Activated CD4-positive, alpha-beta memory T cell treated with anti-CD3 and anti-CD28 coated beads, Interleukin-2, amount 10 ng/mL, durations not matched to agents 7 days and 5 days (primary cell): ENCODE measurements around the gene NBEAL1. TPM values are rescaled to one million over a fixed set of nuclear protein-coding genes. Genes with fewer than 3 reads are reported as not detected.
"Not testable (repeated sequence)": the region's sequence is repeated elsewhere in the genome, so short reads cannot be mapped to it uniquely, and the experiment has no call there.

ENCODE experiments used
- CTCF ChIA-PET: fragments of 350-600 bp; sonication (Branson Sonifier 250); formaldehyde crosslinking; loops from one replicate; lab custom pipeline; 2021; ENCODE audit warnings: antibody characterized with exemption, inconsistent platforms; lab: Charles Lee
- POLR2A ChIA-PET: fragments of 350-600 bp; sonication (Branson Sonifier 250); formaldehyde crosslinking; loops from one replicate; lab custom pipeline; 2021; ENCODE audit warnings: antibody characterized with exemption; lab: Charles Lee
- DNase-seq: peaks from one replicate; pipeline ENCODE4 v3.0.0-alpha.2; 2020
- H3K27ac Mint-ChIP-seq: one replicate; pipeline ENCODE4 v1.8.0; 2021; ENCODE audit warnings: mild to moderate bottlenecking, mixed read lengths
- H3K27me3 Mint-ChIP-seq: one replicate; pipeline ENCODE4 v1.8.0; 2021; ENCODE audit warnings: mixed read lengths
- H3K36me3 Mint-ChIP-seq: one replicate; pipeline ENCODE4 v1.8.0; 2021; ENCODE audit warnings: low read depth, mixed read lengths
- H3K4me1 Mint-ChIP-seq: one replicate; pipeline ENCODE4 v1.8.0; 2021; ENCODE audit warnings: mixed read lengths
- H3K4me3 Mint-ChIP-seq: one replicate; pipeline ENCODE4 v1.8.0; 2021; ENCODE audit warnings: mild to moderate bottlenecking, mixed read lengths
- H3K9me3 Mint-ChIP-seq: one replicate; pipeline ENCODE4 v1.8.0; 2021; ENCODE audit warnings: mixed read lengths
- total RNA-seq, 2 experiments: library from RNA; stranded (reverse); gene quantifications; one replicate each; pipeline ENCODE4 v1.2.3, GENCODE V29; 2021

Gene NBEAL1
- 10 to 100 TPM; 11.6 to 13.3 TPM for total RNA-seq

DNA sequence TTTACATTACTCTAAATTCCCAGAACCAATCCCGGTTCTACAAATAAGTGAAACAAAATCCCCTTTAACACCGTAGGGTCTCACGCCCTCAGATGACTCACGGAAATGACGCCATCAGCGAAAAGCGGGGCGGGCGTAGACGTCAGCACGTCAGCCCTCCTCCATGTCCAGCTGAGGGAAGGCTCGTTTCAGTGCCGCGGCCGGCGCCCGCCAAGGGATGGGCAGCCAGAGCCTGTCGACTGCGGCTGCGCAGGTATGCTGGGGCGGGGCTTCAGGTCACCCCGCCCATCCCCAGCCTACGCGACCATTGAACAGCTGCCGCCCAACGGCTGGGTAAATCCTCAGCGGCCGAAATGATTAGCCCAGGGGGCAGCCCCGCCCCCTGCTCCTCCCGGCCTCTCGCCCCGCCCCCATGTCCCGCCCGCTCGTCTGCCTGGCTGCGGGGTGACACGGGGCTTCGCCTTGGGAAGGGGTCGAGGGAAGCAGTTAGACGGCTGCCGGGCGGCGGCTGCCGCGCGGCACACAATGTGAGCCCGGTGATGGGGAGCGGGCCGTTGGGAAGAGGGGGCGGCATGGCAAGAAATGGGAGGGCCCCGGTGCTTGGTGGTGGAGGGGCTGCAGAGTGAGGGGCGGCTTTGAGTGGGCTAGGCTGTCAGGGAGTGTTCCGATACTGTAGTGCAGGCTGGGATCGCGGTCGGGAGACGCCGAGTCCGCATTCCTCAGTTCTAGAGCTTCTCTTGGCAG, at the start of gene NBEAL1:
TSS of gene NBEAL1 (plus strand) at position 420 of the 744 bp plus-strand sequence. CDS start 1,510 bp downstream, outside the sequence.
- H3K27me3 Mint-ChIP-seq, result peaks cover 17% of the 10 kb centered on the region
- ChIA-PET CTCF (interaction anchor here (1.0 to 2.0 kb wide), 2 partner anchors 9 to 225 kb away, joined by 3 to 7 read pairs; partner anchors contain the start of gene CYP20A1), POLR2A (interaction anchor here (0.7 to 1.6 kb wide), 4 partner anchors 103 to 379 kb away, joined by 3 to 8 read pairs (median 4); partner anchors contain the start of genes CARF, CYP20A1, ICA1L and WDR12)
- H3K4me1 Mint-ChIP-seq, result peaks cover 46% of the 10 kb centered on the region
- peak within 1 kb of the TSS; percentile 94 for H3K4me3 Mint-ChIP-seq
- peak within 1 kb of the TSS; percentile 85 for H3K27ac Mint-ChIP-seq
- peak; percentile 98 for DNase-seq
- H3K9me3 Mint-ChIP-seq, result no peaks in the 10 kb centered on the region
- H3K36me3 Mint-ChIP-seq, result no peaks in the 10 kb centered on the region

DNA sequence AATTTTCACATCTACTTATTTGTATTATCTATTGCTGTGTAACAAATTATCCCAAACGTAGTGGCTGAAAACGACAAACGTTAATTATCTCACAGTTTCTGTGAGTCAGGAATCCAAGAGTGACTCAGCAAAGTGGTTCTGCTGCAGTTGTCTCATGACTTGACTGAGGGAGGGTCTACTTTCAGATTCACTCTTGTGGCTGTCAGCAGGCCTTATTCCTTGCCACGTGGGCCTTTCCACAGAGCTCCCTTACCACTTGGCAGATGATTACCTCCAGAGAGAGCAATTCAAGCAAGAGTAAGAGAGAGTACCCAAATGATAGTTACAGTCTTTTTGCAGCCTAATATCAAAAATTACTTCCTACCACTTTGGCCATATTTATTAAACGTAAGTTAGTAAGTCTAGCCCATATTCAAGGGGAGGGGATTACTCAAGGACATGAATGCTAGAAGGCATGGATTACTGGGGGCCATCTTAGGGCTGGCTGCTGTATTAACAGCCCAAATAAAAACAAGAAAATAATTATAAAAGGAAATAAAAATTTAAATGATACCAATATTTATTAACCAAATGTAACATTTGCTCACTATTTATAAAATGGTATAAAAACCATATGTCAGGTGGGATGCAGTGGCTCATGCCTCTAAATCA, 48.7 kb upstream of the NBEAL1 start:
- H3K27ac Mint-ChIP-seq, result no peak overlapping the region
- H3K27me3 Mint-ChIP-seq, result no peaks in the 10 kb centered on the region
- POLR2A ChIA-PET, result no interaction called here
- CTCF ChIA-PET, result no interaction called here
- peak; percentile 41 for DNase-seq
- no peaks in the 10 kb centered on the region for H3K9me3 Mint-ChIP-seq
- H3K4me3 Mint-ChIP-seq, result no peak overlapping the region
- H3K36me3 Mint-ChIP-seq, result peaks cover 11% of the 10 kb centered on the region
- peaks cover 9% of the 10 kb centered on the region for H3K4me1 Mint-ChIP-seq

GRCh38 chr2:202969404-202969803, 45.3 kb upstream of the NBEAL1 start:
- H3K27ac Mint-ChIP-seq, DNase-seq, H3K9me3 Mint-ChIP-seq, H3K27me3 Mint-ChIP-seq, POLR2A ChIA-PET, H3K4me3 Mint-ChIP-seq, H3K36me3 Mint-ChIP-seq, H3K4me1 Mint-ChIP-seq: not testable (repeated sequence)
- CTCF ChIA-PET, result interaction anchor here (0.6 kb wide), 1 partner anchor 257 kb away, joined by 3 read pairs; no protein-coding TSS in a partner anchor

GRCh38 chr2:202976809-202977208, 37.9 kb upstream of the NBEAL1 start:
- H3K36me3 Mint-ChIP-seq, result peaks cover 3% of the 10 kb centered on the region
- H3K4me1 Mint-ChIP-seq, result no peaks in the 10 kb centered on the region
- H3K9me3 Mint-ChIP-seq, result no peaks in the 10 kb centered on the region
- ChIA-PET CTCF (interaction anchor here (1.0 kb wide), 1 partner anchor 9 kb away, joined by 4 read pairs; no protein-coding TSS in a partner anchor), POLR2A (interaction anchor here (0.6 kb wide), 1 partner anchor 833 kb away, joined by 3 read pairs; no protein-coding TSS in a partner anchor)
- no peak overlapping the region for H3K27ac Mint-ChIP-seq
- no peak overlapping the region for H3K4me3 Mint-ChIP-seq
- no peaks in the 10 kb centered on the region for H3K27me3 Mint-ChIP-seq
- DNase-seq, result no peak

DNA sequence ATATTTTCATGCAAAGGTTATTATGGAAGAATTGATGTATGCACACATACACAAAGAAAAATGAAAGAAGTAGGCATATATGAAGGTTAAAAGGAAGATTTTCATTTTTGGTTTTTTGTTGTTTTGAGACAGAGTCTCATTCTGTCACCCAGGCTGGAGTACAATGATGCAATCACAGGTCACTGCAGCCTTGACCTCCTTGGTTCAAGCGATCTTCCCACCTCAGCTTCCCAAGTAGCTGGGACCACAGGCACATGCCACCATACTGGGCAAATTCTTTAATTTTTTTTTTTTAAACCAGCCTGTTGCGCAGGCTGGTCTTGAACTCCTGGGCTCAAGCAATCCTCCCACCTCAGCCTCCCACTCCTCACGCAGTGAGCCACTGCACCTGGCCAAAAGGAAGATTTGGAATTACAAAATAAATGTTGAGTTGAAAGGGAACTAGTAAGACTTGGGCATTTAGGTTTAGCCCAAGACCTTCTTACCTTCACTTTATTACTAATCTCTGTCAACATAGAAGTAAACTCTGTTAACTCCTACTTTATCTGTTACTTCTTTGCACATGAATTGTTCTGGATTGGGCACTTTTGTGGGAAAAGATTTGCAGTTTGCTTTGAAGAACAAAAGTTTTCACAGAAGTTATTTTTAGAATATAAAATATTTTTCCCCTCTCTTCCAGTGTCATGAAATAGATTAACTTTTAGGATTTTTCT, 31.7 kb upstream of the NBEAL1 start:
- ChIA-PET CTCF (interaction anchor here (0.5 kb wide), 1 partner anchor 103 kb away, joined by 3 read pairs; no protein-coding TSS in a partner anchor), POLR2A (no interaction called here)
- Mint-ChIP-seq H3K4me3 (no peak overlapping the region), H3K4me1 (no peaks in the 10 kb centered on the region), H3K27me3 (no peaks in the 10 kb centered on the region), H3K36me3 (peaks cover 3% of the 10 kb centered on the region), H3K27ac (no peak overlapping the region), H3K9me3 (no peaks in the 10 kb centered on the region)
- no peak for DNase-seq

DNA sequence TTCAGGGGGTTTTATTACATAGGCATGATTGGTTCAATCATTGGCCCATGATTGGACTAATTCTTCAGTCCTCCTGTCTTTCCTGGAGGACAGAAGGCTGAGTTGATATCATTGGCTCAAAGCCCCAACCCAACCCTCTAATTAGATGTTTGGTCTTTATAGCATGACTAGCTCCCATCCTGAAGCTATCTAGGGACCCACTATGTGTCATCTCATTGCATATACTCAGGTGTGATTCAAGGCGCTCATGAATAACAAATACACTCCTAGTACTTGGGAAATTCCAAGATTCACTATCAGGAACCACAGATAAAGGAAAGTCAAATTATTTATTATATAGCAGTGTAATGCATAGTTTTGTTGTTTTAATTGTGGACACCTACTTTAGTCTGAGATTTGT, 24.9 kb upstream of the NBEAL1 start:
- DNase-seq, result no peak

DNA sequence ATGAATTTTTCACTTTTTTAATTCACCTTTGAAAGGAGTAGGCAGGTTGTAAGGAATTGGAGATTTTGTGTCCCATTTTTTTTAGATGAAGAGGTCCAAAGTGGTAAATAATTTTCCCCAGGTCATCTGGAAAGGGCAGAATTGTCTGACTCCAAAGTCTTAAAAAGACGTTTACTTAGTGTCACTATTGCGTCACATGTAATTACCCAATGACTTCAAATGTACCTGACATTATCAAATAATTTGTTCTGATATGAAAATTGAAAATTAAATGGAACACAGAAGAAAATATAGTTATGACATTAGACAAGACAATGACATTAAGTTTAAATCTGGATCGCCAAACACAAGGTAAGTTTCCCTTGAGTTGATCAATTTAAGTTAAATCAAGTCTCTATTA, 24.2 kb upstream of the NBEAL1 start:
- Mint-ChIP-seq H3K9me3 (no peaks in the 10 kb centered on the region), H3K4me1 (no peaks in the 10 kb centered on the region)

More for the DNA sequence above, 24.9 kb upstream of the NBEAL1 start:
- Mint-ChIP-seq H3K4me1 (no peaks in the 10 kb centered on the region), H3K36me3 (no peaks in the 10 kb centered on the region), H3K27me3 (no peaks in the 10 kb centered on the region), H3K27ac (no peak overlapping the region), H3K4me3 (no peak overlapping the region), H3K9me3 (no peaks in the 10 kb centered on the region)
- ChIA-PET CTCF (no interaction called here), POLR2A (interaction anchor here (1.0 kb wide), 1 partner anchor 28 kb away, joined by 3 read pairs; no protein-coding TSS in a partner anchor)

DNA sequence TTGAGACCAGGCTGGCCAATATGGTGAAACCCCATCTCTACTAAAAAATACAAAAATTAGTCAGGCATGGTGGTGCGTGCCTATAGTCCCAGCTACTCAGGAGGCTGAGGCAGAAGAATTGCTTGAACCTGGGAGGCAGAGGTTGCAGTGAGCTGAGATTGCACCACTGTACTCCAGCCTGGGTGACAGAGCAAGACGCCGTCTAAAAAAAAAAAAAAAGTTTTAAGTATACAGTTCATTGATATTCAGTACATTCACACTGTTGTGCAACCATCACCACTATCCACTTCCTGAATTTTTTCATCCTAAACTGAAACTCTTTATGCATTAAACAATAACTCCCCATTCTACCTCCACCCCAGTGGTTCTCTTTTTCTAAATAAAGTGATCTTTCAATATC, 17.6 kb upstream of the NBEAL1 start:
- H3K36me3 Mint-ChIP-seq, H3K27me3 Mint-ChIP-seq, CTCF ChIA-PET, DNase-seq, POLR2A ChIA-PET, H3K9me3 Mint-ChIP-seq, H3K4me3 Mint-ChIP-seq, H3K27ac Mint-ChIP-seq, H3K4me1 Mint-ChIP-seq: not testable (repeated sequence)

More for the DNA sequence above, 24.2 kb upstream of the NBEAL1 start:
- Mint-ChIP-seq H3K27me3 (peaks cover 2% of the 10 kb centered on the region), H3K4me3 (no peak overlapping the region), H3K27ac (no peak overlapping the region), H3K36me3 (no peaks in the 10 kb centered on the region)
- ChIA-PET POLR2A (interaction anchor here (1.0 kb wide), 1 partner anchor 27 kb away, joined by 3 read pairs; no protein-coding TSS in a partner anchor), CTCF (no interaction called here)
- no peak for DNase-seq

DNA sequence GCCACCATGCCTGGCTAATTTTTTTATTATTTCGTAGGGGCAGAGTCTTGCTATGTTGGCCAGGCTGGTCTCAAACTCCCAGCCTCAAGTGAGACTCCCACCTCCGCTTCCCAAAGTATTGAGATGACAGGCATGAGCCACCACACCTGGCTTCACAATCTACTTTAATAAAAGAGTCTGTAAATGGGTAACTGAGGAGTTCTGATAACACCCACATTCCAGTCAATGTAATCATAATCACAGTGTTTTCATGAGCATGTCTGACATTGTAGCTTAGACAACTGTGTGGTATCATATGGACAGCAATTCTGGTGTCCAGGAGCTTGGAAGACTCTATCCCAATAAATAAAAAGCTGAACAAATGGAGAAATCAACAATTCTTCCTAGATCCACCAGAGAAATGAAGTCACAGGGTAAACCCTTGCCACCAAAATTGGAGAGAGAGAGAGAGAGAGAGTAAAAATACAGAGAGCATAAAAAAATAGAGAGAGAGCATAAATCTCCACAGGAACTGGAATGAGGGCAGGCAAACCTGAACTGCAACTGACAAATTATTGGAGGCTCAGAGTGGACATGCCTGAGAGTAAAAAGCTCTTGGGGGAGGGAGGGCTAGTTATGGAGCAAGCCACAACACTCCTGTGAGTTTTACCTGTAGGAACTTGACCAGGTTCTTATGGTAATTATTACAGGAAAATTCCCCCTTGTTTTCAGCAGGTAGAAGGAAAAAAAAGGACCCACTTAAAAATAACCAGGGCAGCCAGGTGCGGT, 12.4 kb upstream of the NBEAL1 start:
- DNase-seq, result no peak
- POLR2A ChIA-PET, result no interaction called here
- CTCF ChIA-PET, result interaction anchor here (0.6 kb wide), 1 partner anchor 157 kb away, joined by 3 read pairs; no protein-coding TSS in a partner anchor
- no peak overlapping the region for H3K4me3 Mint-ChIP-seq
- H3K27me3 Mint-ChIP-seq, result peaks cover 6% of the 10 kb centered on the region
- no peaks in the 10 kb centered on the region for H3K36me3 Mint-ChIP-seq
- H3K27ac Mint-ChIP-seq, result no peak overlapping the region
- H3K4me1 Mint-ChIP-seq, result no peaks in the 10 kb centered on the region
- H3K9me3 Mint-ChIP-seq, result no peaks in the 10 kb centered on the region

DNA sequence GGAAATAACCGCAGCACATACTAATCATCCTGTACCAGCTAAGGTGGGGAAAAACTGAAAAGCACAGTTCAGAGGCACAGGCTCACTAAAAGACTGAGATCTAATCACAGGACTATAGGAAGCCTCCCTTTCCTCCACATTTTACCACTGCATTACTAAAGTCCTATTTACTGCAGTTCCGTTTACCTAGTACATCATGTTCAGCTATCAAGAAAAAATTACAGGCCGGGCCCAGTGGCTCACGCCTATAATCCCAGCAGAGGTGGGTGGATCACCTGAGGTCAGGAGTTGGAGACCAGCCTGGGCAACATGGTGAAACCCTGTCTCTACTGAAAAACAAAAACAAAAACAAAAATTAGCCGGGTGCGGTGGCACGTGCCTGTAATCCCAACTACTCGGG, 11.0 kb upstream of the NBEAL1 start:
- CTCF ChIA-PET, result no interaction called here
- Mint-ChIP-seq H3K4me3 (no peak overlapping the region), H3K9me3 (peaks cover 4% of the 10 kb centered on the region), H3K36me3 (no peaks in the 10 kb centered on the region), H3K4me1 (no peaks in the 10 kb centered on the region), H3K27ac (no peak overlapping the region), H3K27me3 (peaks cover 8% of the 10 kb centered on the region)
- DNase-seq, result no peak
- POLR2A ChIA-PET, result no interaction called here

- POLR2A ChIA-PET, result interaction anchor here (1.2 kb wide), 1 partner anchor 222 kb away, joined by 4 read pairs; the partner anchor contains the start of gene CYP20A1
- peaks cover 47% of the 10 kb centered on the region for H3K4me1 Mint-ChIP-seq
- peaks cover 3% of the 10 kb centered on the region for H3K27me3 Mint-ChIP-seq
- CTCF ChIA-PET, result no interaction called here
- H3K4me3 Mint-ChIP-seq, result no peak overlapping the region
- no peak overlapping the region for H3K27ac Mint-ChIP-seq
- DNase-seq, result no peak
- no peaks in the 10 kb centered on the region for H3K9me3 Mint-ChIP-seq
- H3K36me3 Mint-ChIP-seq, result no peaks in the 10 kb centered on the region
Measured at GRCh38 chr2:203016716-203017115, 2.0 kb downstream of the NBEAL1 start.

- Mint-ChIP-seq H3K4me1 (peaks cover 46% of the 10 kb centered on the region), H3K36me3 (no peaks in the 10 kb centered on the region), H3K27ac (no peak overlapping the region), H3K4me3 (no peak overlapping the region), H3K27me3 (no peaks in the 10 kb centered on the region), H3K9me3 (no peaks in the 10 kb centered on the region)
- ChIA-PET POLR2A (interaction anchor here (0.9 kb wide), 1 partner anchor 28 kb away, joined by 3 read pairs; no protein-coding TSS in a partner anchor), CTCF (interaction anchor here (0.6 to 1.5 kb wide), 3 partner anchors 147 to 444 kb away, joined by 3 read pairs; partner anchors contain the start of gene ICA1L)
- DNase-seq, result no peak
Measured at GRCh38 chr2:203018181-203018580, 3.5 kb downstream of the NBEAL1 start.
